HFF-Myc (cell line): ENCODE data around the gene VEGFA.

ENCODE experiments used
- DNase-seq: peaks from one replicate; pipeline ENCODE4 v3.0.0-alpha.2; 2011; ENCODE audit warnings: low read depth; ENCODE audit errors: extremely low read depth
- H3K4me3 ChIP-seq: replicated peaks from 2 replicates; pipeline ENCODE4 v1.5.1; 2011; ENCODE audit warnings: low read depth, mild to moderate bottlenecking, control low read depth, low read length
- TF ChIP-seq, protein P1 (sequence below): IDR thresholded peaks from 2 replicates; pipeline ENCODE4 v1.5.1; 2012; ENCODE audit warnings: mild to moderate bottlenecking, low read depth, low read length, control low read depth; ENCODE audit errors: missing control alignments

Gene VEGFA

DNA sequence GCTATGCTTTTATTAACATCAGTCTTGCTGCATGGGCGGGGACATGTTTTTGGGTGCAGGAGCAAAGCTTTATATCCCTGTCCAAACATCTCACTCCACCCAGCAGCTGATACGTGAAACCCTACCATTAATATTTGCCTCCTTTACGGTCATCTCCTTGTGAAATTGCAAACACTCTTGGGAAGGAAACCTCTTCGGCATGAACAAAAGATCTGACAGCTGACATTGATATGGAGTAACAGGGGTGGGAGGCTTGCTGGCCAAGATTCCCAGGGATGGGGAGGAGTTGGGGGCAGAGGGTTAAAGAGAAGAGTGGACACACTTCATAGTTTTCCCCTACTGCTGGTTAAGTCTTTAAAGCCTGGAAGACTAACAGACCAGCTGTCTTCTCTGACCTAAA is 22.2 kb upstream of the VEGFA start:
- TF ChIP-seq, protein P1, sequence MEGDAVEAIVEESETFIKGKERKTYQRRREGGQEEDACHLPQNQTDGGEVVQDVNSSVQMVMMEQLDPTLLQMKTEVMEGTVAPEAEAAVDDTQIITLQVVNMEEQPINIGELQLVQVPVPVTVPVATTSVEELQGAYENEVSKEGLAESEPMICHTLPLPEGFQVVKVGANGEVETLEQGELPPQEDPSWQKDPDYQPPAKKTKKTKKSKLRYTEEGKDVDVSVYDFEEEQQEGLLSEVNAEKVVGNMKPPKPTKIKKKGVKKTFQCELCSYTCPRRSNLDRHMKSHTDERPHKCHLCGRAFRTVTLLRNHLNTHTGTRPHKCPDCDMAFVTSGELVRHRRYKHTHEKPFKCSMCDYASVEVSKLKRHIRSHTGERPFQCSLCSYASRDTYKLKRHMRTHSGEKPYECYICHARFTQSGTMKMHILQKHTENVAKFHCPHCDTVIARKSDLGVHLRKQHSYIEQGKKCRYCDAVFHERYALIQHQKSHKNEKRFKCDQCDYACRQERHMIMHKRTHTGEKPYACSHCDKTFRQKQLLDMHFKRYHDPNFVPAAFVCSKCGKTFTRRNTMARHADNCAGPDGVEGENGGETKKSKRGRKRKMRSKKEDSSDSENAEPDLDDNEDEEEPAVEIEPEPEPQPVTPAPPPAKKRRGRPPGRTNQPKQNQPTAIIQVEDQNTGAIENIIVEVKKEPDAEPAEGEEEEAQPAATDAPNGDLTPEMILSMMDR: no peak
- no peak for DNase-seq
- H3K4me3 ChIP-seq: no peak overlapping the region

DNA sequence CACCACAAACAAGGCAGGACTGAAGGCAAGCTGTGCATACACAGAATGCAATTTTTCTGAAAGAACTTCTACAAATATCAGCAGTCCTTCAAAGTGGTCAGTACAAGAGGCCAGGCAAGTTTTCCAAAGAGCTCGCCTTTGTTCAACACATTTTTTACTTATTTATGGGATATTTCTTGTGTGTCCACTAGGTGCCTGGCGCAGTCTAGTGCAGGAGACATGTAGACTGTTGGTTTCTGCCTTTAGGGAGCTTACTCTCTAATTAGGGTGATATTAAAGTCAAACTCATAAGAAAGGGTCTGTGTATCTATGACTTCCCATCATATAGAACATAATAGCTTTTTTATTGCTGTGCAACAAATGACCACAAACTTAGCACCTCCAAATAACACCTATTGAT is 21.2 kb upstream of the VEGFA start:
- TF ChIP-seq, protein P1: no peak
- no peak overlapping the region for H3K4me3 ChIP-seq
- DNase-seq: no peak

DNA sequence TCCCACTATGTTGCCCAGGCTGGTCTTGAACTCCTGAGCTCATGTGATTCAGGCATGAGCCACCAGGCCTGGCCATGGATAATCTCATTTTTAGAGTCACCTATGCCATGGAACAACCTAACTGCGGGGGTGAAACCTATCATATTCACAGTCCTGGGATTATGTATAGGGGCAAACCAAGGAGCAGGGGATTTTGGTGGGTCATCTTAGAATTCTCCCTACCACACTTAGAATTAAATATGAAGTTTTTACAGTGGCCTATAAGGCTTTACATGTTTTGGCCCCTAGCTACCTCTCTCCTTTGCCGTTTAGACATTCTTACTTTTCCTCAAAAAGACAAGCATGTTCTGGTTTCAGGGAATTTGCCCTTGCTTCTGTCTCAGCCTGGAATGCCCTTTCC is 20.6 kb upstream of the VEGFA start:
- no peak overlapping the region for H3K4me3 ChIP-seq
- DNase-seq: no peak
- TF ChIP-seq, protein P1: no peak

DNA sequence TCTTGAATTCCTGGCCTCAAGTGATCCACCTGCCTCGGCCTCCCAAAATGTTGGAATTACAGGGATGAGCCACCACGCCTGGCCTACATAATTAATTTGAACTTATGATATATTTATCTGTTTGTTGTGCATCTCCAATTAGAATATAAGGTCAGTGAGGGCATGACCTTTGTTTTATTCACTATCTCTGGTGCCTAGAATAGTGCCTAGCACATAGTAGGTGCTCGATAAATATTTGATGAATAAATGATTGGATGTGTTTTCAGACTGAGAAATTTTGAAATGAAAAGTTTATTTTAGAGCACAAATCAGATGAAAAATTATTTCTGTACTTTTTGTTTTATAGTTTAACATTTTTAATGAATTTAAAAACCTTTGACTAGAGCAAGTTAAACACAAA is 19.4 kb upstream of the VEGFA start:
- DNase-seq: no peak

DNA sequence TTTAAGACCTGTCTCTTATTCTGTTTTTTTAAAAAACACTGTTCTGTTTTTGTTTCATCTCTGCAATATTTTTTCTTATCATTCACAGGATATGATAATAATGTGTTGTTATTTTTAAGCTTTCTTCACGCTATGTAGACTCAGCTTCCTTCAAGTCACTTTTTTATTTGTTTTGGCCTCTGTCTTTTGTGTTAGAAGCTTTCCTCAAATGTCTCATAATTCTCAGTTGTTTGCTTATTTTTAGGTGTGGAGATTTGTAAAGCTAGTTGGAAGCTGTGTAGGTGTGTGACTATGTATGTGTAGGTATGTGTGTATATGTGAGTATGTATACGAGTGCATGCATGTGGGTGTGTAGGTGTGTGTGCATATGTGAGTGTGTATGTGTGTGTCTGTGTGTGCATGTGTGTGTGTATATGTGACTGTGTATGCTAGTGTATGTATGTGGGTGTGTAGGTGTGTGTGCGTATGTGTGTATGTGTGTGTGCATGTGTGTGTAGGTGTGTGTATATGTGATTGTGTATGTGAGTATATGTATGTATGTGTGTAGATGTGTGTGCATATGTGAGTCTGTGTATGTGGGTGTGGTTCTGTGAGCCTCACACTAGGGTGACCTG is 16.3 kb upstream of the VEGFA start:
- TF ChIP-seq, protein P1: no peak
- no peak for DNase-seq
- H3K4me3 ChIP-seq: no peak overlapping the region

More for the DNA sequence above, 19.4 kb upstream of the VEGFA start:
- TF ChIP-seq, protein P1: no peak
- H3K4me3 ChIP-seq: no peak overlapping the region

DNA sequence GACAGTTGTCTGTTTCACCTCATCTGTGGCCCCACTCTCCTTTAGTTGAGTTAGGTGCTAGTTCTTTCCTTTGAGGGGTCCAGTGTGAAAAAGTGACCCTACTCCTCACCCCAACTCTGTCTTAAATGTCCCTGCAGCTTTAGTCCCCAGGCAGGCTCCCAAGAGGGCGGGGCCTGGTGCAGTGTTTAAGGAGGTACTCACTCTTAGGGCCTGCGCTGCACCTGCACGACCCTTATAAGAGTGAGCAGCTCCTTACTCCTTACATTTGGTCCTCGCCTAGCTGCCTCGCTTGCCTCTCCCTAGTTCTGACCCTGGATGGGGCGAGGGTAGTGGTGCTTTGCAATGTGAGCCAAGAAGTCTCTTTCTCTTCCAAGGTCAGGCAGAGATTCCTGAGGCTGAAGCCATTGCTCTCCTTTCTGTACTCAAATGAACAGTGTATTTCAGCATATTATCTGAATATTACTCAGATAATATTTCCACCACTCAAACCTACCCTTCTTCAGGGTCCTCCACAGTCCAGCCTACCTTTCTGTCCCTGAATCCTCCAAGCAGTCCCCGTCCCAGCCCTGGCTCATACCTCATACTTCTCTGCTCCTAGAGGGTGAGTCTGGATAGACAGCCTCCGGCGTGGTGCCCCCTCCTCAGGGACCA is 11.9 kb upstream of the VEGFA start:
- DNase-seq: no peak
- TF ChIP-seq, protein P1: no peak
- no peak overlapping the region for H3K4me3 ChIP-seq
